ENCODE results near the gene CD48.

The CD48 gene

DNA sequence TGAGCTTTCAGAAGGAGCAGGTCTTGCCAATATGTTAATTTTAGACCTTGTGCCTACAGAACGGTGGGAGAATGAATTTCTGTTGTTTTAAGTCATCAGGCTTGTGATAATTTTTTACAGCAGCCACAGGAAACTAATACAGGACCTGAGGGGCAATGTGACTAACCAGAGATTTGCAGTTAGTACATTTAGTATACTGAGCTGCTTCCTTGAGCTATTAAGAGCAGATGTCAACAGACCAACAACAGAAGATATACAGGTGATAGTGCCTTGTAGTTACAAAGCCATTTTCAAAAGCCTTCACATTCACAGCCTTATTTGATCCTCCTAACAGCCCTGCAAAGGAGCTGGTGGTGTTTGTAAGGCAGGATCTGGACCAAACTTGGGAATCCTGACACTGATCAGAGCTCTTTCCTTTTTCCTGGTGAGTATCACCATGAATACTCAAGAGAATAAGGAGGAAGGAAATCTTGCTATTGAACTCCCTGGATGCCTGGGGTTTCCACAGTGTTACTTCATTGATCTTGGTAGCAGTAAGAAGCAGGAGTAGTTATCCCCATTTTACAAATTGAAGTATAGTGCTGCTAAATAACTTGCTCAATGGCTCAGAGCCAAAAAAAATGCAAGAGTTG lies 60.1 kb downstream of the CD48 start:
- no peak for DNase-seq (ENCODE audit: low spot score)

GRCh38 chr1:160647329-160647720 lies 64.3 kb downstream of the CD48 start:
- no peak for DNase-seq (ENCODE audit: low spot score)

DNA sequence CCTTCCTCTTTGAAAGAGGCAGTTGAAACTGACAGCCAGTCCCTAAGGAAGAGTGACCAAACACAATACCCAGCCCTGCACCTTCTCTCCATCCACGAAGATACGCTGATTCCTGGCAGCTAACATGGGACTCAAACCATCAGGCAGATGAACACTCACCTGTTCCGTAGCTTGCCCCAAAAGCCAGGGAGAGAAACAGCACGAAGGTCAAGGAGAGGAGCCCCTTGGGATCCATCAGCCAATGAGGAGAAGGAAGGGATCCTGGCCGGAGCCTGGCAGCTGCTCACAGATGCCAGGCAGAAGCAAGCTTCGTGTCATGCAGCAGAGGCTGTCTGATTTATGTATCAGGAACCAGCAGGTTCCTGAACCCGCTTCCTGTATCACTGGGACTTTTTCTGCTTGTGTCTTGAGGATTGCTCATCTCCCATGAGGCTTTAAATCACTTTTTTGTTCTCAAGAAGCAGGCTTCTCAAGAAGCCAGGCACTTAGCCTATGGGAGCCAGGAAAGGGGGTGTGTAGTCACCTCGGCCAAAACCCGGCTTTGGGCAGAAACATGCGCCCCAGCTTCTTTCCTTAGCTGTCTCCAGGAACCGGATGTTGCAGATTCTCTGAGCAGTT lies 64.8 kb downstream of the CD48 start, which contains the start of gene SLAMF1:
Gene SLAMF1, minus strand, starts transcription at position 334 of the 618 bp plus-strand sequence. Its CDS starts 99 bp downstream, at position 235.
- DNase-seq (ENCODE audit: low spot score): no peak

DNA sequence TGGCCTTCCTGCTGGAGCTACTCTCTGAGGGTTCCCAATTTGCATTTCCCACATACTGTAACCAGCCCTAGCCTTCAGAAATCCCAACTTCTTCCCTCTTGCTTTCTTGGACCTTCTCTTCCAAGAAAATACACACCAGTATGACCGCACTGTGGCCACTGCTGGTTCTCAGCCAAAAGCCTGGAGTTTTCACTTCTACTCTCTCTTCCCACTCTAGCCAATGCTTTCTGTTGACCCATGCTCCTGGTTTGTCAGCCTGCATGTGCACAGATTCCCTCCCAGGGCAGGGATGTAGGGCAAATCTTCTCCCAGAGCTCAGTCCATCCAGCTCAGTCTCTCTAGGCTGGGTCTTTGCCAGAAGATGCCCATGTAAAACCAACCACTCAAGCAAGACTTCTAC lies 65.4 kb downstream of the CD48 start:
- DNase-seq (ENCODE audit: low spot score): no peak

DNA sequence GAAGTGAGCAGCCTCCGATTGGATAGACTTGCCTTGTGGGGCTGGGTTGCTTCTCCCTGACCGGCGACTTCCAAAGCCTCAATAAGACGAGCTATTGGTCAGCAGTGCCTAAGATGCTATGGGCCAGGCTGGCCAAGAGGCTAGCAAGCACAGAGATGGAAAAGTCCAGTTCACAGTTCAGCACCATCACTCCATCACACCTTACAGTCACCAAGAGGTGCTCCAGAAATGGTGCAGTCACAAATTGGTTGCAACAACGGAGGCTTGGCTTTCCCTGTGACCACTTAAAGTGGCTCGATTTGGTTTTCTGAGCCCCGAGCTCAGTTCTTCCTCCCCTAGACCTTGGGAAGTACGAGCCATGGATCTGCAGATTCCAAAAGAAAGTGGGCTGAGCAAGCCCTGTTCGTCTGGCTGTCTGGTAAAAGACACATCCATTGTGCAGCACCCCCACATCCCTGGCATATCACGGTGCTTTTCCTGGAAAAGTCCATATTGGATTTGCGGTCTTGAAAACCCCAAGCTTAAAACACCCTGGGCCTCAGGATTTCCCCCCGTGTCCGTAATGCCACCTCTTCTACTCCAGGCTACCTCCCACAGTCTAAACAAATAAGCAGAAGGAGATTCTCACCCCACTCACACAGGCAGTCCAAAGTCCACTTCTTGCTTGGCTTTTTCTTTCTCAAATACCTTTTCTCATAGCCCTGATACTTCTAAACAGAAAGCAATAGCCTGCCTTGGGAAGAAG lies 66.1 kb downstream of the CD48 start:
- no peak for DNase-seq (ENCODE audit: low spot score)

DNA sequence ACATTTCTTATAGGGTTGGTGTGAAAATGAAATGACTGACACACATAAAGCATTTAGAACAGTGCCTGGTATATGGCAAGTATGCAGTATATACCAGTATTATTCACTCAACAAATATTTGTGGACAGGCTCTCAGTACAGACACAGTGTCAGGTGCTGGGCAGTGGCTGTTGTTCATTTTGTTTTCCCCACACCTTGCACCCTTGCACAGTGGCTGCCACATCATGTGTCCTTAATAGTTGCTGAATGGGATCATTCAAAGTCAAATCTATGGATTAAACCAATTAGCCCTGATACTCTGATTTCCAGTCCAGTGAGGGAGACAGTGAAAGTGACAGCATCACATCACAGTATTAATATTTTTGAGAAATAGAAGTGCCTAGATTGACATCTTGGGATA lies 67.2 kb downstream of the CD48 start:
- DNase-seq (ENCODE audit: low spot score): no peak

GRCh38 chr1:160643138-160643537 lies 68.5 kb downstream of the CD48 start:
- DNase-seq (ENCODE audit: low spot score): no peak

DNA sequence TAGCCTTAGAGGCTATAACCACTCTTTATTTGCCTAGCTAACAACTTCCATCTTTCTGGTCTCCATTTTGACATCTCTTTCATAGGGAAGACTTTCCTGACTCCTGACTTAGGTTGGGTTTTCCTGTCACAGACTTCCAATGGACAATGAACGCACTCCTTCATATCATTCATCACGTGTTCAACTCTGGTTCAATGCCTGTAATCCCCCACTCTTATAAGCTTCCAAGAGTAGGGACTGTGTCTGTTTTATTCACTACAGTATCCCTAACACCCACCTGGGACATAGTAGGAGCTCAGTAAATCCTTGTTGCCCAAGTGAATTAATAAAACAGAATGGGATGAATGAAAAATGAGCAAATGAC lies 69.4 kb downstream of the CD48 start:
- DNase-seq (ENCODE audit: low spot score): no peak

DNA sequence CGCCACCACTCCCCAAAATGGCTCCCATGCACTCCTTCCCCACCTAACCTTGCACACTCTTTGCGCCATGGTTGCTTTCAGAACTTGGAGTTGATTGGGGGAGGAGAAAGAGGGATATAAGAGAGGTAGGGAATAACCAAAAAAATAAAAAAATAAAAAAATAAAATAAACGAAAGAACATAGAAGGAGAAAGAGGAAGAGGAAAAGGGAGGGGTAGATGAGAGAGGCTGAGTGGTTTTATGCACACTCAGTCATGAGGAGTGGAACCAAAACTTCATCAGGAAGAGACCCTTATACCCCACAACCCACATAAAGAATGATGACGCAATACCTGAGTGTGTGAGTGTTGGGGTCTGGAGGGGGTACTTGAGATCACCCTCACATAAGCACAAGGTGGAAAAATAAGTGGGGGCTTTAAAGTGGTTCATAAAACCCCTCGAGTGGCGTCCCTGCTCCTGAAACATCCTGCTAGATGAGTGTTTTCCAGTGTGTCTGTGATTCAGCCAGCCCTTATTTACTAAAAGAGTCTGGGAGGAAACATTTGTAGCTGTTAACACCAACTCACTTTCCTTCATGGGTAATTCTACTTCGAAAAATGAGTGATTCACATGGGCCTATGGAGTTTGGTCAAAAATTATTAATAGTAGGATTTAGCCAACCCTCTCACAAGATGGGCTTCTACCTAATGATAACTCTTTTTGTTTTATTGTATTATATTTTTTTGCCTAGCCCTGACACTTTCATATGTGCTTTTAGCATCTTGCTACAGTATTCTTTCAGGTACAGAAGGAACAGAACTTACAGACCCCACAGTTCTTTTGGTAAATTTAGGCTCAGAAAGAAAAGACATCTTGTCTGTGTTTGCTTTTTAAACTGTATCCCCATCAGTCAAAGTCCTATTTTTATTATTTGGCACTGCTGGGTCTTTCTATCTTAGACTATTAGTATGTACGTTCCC lies 70.0 kb downstream of the CD48 start:
- DNase-seq (ENCODE audit: low spot score): no peak

GRCh38 chr1:160640359-160641123 lies 71.1 kb downstream of the CD48 start:
- DNase-seq (ENCODE audit: low spot score): no peak

DNA sequence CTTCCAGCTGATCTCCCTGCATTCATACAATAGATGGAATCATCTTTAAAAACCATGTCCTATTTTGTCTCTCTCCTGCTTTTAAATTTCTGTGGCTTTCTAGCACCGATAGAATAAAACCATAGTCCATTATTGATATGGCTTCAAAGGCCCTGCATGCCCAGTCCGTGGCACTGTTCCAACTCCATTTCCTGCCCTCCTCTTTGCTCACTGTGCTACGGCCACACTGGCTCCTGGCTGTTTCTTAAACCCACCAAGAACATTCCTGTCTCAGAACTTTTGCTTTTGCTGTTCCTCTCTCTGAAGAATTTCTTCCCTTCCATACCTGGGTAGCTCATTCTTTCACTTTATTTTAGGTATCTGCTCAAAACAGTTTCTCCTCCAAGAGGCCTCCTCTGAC lies 72.0 kb downstream of the CD48 start:
- DNase-seq (ENCODE audit: low spot score): no peak

DNA sequence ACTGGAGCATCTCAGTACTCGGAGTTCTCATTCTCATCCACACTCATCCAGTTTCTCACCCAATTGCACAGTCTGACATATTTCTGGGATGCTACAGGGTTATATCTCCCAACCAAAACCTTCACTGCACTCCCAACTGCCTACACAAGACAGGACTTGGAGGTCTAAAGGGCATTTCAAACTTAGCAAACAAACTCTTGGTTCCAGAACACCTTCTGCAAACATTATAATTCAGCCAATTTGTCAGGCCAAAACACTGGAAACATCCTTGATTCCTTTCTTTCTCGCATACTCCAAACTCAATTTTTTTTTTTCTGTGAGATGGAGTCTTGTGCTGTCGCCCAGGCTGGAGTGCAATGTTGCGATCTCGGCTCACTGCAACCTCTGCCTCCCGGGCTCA lies 72.7 kb downstream of the CD48 start:
- DNase-seq (ENCODE audit: low spot score): no peak

- no peak for DNase-seq (ENCODE audit: low spot score)
Observed at GRCh38 chr1:160638540-160638857, 73.1 kb downstream of the CD48 start.

DNA sequence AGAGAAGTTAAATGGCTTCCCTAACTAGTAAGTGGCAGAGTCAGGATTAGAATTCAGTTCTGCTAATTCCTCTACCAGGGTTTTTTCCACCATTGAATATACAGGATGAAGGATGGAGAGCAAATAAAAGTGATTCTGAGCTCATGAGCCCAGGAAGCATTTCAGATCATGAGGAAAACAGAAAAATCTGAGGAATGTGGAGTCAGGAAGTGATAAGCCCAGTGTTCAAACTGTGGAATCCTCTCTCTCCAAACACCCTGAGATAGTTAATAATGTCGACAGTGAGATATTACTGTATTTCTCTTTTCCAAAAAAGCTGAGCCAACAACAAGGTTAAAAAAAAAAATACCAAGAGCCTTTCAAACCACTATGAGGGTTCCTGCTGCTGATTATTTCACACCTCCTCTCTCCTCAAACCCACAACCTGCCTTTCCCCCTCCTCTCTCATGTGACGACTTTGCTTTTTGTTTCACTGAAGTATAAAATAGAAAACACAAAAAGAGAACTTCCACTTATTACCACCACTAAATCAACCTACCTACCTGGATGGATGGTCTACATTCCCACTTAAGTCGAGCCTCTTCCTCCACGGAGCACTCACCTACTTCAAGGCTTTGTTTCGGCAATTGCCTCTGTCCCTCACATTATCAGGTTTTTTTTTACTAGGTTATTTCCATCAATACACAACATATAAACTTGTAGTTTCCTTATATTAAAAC lies 73.6 kb downstream of the CD48 start:
- no peak for DNase-seq (ENCODE audit: low spot score)

DNA sequence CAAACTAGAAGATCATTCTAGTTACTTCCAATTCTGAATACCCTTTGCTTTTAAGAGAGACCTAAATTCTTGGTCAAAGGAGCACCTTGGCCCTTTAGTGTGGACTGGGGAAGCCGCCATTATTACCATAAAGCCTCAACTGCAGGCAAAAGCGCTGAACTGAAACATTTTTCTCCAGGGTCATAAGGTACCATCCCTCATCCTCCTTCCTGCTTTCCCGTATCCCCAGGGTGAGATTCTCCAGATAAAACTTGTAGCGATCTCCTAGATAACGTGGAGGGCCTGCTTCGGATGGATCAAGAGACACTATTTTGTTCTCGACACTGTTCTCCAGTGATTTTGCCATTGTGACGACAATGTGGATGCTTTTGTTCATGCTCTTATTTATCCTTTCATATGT lies 74.6 kb downstream of the CD48 start:
- DNase-seq (ENCODE audit: low spot score): no peak

DNA sequence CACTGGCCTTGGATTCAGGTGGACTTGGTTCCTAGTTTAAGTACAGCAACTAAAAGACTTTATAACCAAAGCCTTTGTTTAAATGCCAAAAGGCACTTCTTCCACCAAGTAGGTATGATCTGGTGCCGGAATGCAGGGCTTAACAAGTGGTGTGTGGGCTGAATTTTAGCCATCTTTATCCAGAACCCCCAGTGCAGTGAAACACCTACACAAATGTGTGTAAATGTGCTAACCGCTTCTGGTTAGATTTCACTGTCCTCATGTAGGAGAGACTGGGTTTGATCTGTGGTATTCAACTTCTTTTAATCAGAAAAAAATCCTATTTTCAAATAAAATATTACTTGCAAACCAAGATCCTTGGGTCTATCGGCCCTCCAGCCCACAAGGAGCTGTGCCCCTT lies 75.1 kb downstream of the CD48 start:
- DNase-seq (ENCODE audit: low spot score): no peak

DNA sequence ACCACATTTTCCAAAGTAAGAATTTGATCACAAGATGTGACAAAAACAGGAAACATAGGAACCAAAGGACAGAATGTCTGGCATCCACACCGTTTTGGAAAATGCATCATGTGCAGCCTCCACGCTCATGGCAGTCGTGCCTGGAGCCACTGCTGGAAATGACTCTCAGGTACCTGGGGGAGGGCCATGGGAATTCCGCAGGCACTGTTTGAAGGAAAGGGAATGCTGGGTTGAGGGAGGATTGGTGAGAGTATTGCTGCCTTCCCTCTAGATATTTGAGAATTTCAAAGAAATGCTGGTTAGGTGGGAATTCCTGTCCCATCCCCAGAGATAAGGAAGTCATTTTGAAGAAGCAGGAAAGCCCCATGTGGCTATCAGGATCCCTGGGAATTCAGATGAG lies 75.5 kb downstream of the CD48 start:
- DNase-seq (ENCODE audit: low spot score): no peak

DNA sequence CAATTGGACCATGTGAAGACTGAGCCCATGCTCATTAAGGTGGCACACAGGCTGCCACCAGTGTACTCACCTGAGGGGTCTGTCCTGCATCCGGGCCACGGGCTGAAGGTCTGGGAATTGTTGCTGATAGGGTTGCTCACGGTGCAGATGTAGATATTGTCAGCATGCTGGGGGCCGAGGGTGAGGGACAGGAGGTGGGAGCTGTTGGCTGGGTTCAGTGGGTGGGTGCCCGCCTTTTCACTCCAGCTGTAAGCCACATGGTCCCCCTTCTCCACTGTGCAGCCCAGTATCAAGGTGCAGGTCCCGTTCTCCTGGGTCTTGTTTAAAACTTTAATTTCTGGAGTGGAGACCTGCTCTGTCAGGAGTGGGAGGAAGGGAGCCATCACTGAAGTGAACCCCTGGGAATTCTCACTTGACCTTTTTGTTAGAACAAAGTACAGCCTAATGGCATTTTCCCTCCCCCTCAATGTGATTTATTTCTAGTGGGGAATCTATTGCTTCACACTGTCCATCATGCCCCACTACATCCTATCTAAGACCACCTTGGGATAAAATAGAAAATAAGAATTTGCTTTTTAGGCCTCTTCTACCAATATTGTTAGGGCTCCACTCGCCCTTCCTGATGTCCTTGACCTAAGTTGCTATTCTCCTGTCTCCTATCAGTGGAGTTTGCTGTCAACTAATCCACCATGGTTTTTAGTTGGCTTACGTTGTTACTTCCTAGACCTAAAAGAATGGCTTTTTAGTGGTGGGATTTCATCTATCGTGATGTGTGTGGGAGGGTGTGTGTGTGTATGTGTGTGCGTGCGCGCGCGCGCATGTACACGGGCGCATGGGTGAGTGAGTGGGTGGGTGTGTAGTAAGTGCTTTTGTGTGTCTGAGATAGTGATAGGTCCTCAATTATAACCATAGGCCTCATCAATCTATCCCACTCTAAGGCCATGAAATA lies 76.8 kb downstream of the CD48 start:
- DNase-seq (ENCODE audit: low spot score): no peak

DNA sequence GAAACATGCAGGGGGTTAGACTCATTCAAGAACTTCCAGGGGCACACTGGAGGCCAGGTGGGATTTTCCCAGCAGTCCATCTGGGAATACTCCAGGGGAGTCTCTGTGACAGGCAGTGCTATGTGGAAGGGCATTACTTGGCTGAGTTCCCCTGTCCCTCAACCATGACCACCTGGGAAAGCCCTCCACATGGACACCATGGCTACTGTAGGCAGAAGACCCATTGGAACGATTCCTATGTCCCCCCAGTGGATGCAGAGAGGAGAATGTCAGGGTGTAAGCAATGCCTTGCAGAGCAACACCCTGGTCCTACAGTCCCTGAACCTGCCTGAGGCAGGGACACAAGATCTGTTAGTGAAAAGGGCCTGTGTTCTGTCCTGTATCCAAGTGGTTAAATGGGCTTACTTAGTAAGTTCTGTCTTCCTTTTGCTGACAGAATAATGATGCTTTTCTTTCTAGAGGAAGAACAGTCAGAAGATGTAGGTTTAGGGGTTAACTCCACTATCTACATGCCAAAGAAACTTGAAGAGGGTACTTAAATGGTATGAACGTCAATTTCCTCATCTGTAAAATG lies 78.2 kb downstream of the CD48 start:
- DNase-seq (ENCODE audit: low spot score): no peak

Measured in D341Med (cell line).